Fibroblast of villous mesenchyme (primary cell): ENCODE measurements around the gene PPFIA2. TPM values are rescaled to one million over a fixed set of nuclear protein-coding genes. Genes with fewer than 3 reads are reported as not detected.
"Not testable (repeated sequence)": the region's sequence is repeated elsewhere in the genome, so short reads cannot be mapped to it uniquely, and the experiment has no call there.

Experiments
- DNase-seq: peaks from one replicate; pipeline ENCODE4 v3.0.0-alpha.2; 2010; ENCODE audit warnings: low read depth
- H3K4me3 ChIP-seq: 2 replicates; pipeline ENCODE4 v1.5.1; 2011; ENCODE audit warnings: low read depth, mild to moderate bottlenecking, low read length
- CTCF ChIP-seq: IDR thresholded peaks from 2 replicates; pipeline ENCODE4 v1.5.1; 2012; ENCODE audit warnings: low read depth, mild to moderate bottlenecking, low read length; ENCODE audit not compliant: insufficient read depth
- total RNA-seq: library from RNA; depleted of rRNA; stranded (reverse); fragments of >200 nt; gene quantifications from 2 replicates; pipeline ENCODE4 v1.2.3, GENCODE V29; 2012

PPFIA2 gene
- total RNA-seq, 1 donor, result 4.7 TPM

GRCh38 chr12:81221681-81222080 lies 537.5 kb downstream of the PPFIA2 start:
- H3K4me3 ChIP-seq, result no peak overlapping the region
- DNase-seq, result no peak
- no peak for TF ChIP-seq CTCF

- TF ChIP-seq CTCF, result no peak
- no peak overlapping the region for H3K4me3 ChIP-seq
- no peak for DNase-seq
Observed at GRCh38 chr12:81216739-81217138, 542.4 kb downstream of the PPFIA2 start.

GRCh38 chr12:81212996-81213696 lies 546.0 kb downstream of the PPFIA2 start:
- DNase-seq, result peak; percentile 71
- no peak overlapping the region for H3K4me3 ChIP-seq
- no peak for TF ChIP-seq CTCF

GRCh38 chr12:81211306-81211705 lies 547.8 kb downstream of the PPFIA2 start:
- H3K4me3 ChIP-seq, result no peak overlapping the region
- DNase-seq, result no peak
- TF ChIP-seq CTCF, result no peak

- DNase-seq, result peak; percentile 25
- H3K4me3 ChIP-seq, result not testable (repeated sequence)
Observed at GRCh38 chr12:81209772-81210225, 549.4 kb downstream of the PPFIA2 start.

- peak; percentile 48 for DNase-seq
- TF ChIP-seq CTCF, result no peak
- H3K4me3 ChIP-seq, result no peak overlapping the region
Observed at GRCh38 chr12:81209012-81209411, 550.1 kb downstream of the PPFIA2 start.

- TF ChIP-seq CTCF, result no peak
- DNase-seq, result no peak
Observed at GRCh38 chr12:81208187-81208911, 550.8 kb downstream of the PPFIA2 start.

More at GRCh38 chr12:81208187-81208911, 550.8 kb downstream of the PPFIA2 start:
- no peak overlapping the region for H3K4me3 ChIP-seq
